Osteoblast (primary cell): ENCODE measurements around the gene F2RL3. TPM values are rescaled to one million over a fixed set of nuclear protein-coding genes. Genes with fewer than 3 reads are reported as not detected.

ENCODE experiments used
- DNase-seq: peaks from one replicate; pipeline ENCODE4 v3.0.0; 2011; ENCODE audit warnings: low spot score, mixed read lengths; ENCODE audit not compliant: insufficient read length; ENCODE audit errors: missing footprints
- H2AFZ ChIP-seq: 2 replicates; pipeline ENCODE4 v1.6.0; 2011; ENCODE audit warnings: mild to moderate bottlenecking, low read length
- H3K27ac ChIP-seq: 2 replicates; pipeline ENCODE4 v1.5.1; 2011; ENCODE audit warnings: mild to moderate bottlenecking, low read depth, low read length, moderate library complexity
- H3K27me3 ChIP-seq: 2 replicates; pipeline ENCODE4 v1.6.0; 2012; ENCODE audit warnings: mild to moderate bottlenecking, control low read depth, inconsistent platforms, low read length, moderate library complexity; ENCODE audit not compliant: insufficient read depth
- H3K36me3 ChIP-seq: 2 replicates; pipeline ENCODE4 v1.5.1; 2011; ENCODE audit warnings: mild to moderate bottlenecking, low read length, control low read depth, moderate library complexity; ENCODE audit not compliant: insufficient read depth
- H3K4me1 ChIP-seq: 2 replicates; pipeline ENCODE4 v1.5.1; 2011; ENCODE audit warnings: mild to moderate bottlenecking, low read length, control low read depth, moderate library complexity; ENCODE audit not compliant: insufficient read depth
- H3K4me2 ChIP-seq: 2 replicates; pipeline ENCODE4 v1.6.0; 2011; ENCODE audit warnings: mild to moderate bottlenecking, low read length; ENCODE audit not compliant: insufficient read depth
- H3K4me3 ChIP-seq: fragments of 200-600 bp; sonication (generic); 3 replicates; pipeline ENCODE4 v1.5.1; 2012; ENCODE audit warnings: mild to moderate bottlenecking, low read length, inconsistent platforms; ENCODE audit not compliant: insufficient read depth
- H3K79me2 ChIP-seq: 2 replicates; pipeline ENCODE4 v1.6.0; 2012; ENCODE audit warnings: mild to moderate bottlenecking, low read length, control low read depth, inconsistent platforms; ENCODE audit not compliant: insufficient read depth
- H3K9me3 ChIP-seq: 2 replicates; pipeline ENCODE4 v1.5.1; 2011; ENCODE audit warnings: low read depth, low read length, control low read depth
- H4K20me1 ChIP-seq: 2 replicates; pipeline ENCODE4 v1.6.0; 2012; ENCODE audit warnings: mild to moderate bottlenecking, low read length, control low read depth; ENCODE audit not compliant: insufficient read depth
- total RNA-seq: library from RNA; depleted of rRNA; stranded (reverse); fragments of >200 nt; gene quantifications from 2 replicates; pipeline ENCODE4 v1.2.3, GENCODE V29; 2012
- TF ChIP-seq, protein P1 (sequence below): IDR thresholded peaks from 2 replicates; pipeline ENCODE4 v1.5.1; 2011; ENCODE audit warnings: mild to moderate bottlenecking, low read depth, low read length, moderate library complexity; ENCODE audit errors: extremely low read depth

The F2RL3 gene
- total RNA-seq, 1 donor: under 0.01 TPM

DNA sequence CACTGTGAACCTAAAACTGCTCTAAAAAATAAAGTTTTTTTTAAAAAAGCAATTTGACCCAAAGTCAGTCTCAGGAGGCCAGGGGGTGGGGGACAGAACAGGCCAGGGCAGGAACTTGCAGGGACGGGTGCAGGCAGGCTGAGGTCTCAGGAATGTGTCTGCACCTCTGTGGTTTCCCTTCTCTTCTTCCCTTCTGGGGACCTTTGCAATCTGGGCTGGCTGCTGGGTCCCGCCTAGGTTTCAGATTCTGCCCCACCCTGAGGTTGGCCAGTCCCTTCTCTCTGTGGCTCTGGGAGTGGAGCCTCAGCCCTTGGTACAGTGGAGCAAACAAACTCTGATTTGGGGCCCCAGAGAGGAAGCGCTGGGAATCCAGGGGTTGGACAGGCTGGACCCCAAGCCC lies 5.3 kb upstream of the F2RL3 start:
- Histone ChIP-seq H3K4me3 (no peak overlapping the region), H3K27me3 (no peaks in the 10 kb centered on the region), H3K9me3 (peaks cover 8% of the 10 kb centered on the region), H3K4me1 (no peaks in the 10 kb centered on the region), H3K27ac (no peak overlapping the region), H2AFZ (no peak overlapping the region), H3K4me2 (no peak overlapping the region), H3K79me2 (no peaks in the 10 kb centered on the region), H4K20me1 (no peaks in the 10 kb centered on the region), H3K36me3 (peaks cover 8% of the 10 kb centered on the region)
- no peak for DNase-seq
- TF ChIP-seq, protein P1, sequence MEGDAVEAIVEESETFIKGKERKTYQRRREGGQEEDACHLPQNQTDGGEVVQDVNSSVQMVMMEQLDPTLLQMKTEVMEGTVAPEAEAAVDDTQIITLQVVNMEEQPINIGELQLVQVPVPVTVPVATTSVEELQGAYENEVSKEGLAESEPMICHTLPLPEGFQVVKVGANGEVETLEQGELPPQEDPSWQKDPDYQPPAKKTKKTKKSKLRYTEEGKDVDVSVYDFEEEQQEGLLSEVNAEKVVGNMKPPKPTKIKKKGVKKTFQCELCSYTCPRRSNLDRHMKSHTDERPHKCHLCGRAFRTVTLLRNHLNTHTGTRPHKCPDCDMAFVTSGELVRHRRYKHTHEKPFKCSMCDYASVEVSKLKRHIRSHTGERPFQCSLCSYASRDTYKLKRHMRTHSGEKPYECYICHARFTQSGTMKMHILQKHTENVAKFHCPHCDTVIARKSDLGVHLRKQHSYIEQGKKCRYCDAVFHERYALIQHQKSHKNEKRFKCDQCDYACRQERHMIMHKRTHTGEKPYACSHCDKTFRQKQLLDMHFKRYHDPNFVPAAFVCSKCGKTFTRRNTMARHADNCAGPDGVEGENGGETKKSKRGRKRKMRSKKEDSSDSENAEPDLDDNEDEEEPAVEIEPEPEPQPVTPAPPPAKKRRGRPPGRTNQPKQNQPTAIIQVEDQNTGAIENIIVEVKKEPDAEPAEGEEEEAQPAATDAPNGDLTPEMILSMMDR: no peak

DNA sequence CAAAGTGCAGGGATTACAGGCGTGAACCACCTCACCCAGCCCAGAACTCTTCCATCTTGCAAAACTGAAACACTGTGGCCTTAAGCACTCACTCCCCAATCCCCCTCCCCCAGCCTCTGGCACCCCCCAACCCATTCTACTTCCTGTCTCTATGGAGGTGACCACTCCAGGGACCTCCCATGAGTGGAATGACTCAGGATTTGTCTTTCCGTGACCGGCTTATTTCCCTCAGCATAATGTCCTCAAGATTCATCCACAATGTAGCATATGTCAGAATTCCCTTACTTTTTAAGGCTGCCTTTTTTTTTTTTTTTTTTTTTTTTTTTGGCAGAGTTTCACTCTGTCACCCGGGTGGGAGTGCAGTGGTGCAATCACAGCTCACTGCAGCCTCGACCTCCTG lies 3.6 kb upstream of the F2RL3 start:
- TF ChIP-seq, protein P1: no peak
- Histone ChIP-seq H3K27me3 (no peaks in the 10 kb centered on the region), H3K4me2 (no peak overlapping the region), H4K20me1 (no peaks in the 10 kb centered on the region), H3K4me1 (peaks cover 8% of the 10 kb centered on the region), H3K79me2 (no peaks in the 10 kb centered on the region), H3K27ac (no peak overlapping the region), H3K4me3 (no peak overlapping the region), H2AFZ (no peak overlapping the region), H3K9me3 (peaks cover 8% of the 10 kb centered on the region), H3K36me3 (no peaks in the 10 kb centered on the region)
- no peak for DNase-seq

DNA sequence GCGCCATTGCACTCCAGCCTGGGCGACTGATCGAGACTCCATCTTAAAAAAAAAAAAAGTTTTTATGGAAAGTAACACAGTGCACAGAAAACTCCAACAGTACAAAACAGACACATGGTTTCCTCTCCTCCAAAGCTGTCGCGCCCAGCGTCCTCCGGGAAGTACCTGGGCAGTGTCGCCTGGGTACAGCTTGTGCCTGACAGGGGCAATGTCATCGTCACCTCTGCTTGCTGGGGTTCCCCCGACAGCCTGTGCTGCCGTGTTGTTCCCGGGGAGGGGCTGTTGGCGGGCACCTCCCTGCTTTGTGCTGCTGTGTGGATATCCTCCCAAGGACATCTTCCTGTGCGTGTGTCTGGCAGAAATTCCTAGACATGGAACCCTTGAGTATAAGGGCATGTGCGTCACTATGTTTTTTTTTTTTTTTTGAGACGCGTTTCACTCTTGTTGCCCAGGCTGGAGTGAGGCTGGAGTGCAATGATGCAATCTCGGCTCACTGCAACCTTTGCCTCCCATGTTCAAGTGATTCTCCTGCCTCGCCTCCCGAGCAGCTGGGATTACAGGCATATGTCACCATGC lies 2.4 kb upstream of the F2RL3 start:
- Histone ChIP-seq H2AFZ (peak overlapping the region; percentile 27), H3K4me1 (peaks cover 8% of the 10 kb centered on the region), H4K20me1 (no peaks in the 10 kb centered on the region), H3K4me2 (peak overlapping the region; percentile 17), H3K9me3 (peaks cover 7% of the 10 kb centered on the region), H3K27ac (no peak overlapping the region), H3K27me3 (no peaks in the 10 kb centered on the region), H3K4me3 (peak overlapping the region; percentile 15), H3K79me2 (no peaks in the 10 kb centered on the region), H3K36me3 (no peaks in the 10 kb centered on the region)
- TF ChIP-seq, protein P1: no peak
- DNase-seq: peak; percentile 93

DNA sequence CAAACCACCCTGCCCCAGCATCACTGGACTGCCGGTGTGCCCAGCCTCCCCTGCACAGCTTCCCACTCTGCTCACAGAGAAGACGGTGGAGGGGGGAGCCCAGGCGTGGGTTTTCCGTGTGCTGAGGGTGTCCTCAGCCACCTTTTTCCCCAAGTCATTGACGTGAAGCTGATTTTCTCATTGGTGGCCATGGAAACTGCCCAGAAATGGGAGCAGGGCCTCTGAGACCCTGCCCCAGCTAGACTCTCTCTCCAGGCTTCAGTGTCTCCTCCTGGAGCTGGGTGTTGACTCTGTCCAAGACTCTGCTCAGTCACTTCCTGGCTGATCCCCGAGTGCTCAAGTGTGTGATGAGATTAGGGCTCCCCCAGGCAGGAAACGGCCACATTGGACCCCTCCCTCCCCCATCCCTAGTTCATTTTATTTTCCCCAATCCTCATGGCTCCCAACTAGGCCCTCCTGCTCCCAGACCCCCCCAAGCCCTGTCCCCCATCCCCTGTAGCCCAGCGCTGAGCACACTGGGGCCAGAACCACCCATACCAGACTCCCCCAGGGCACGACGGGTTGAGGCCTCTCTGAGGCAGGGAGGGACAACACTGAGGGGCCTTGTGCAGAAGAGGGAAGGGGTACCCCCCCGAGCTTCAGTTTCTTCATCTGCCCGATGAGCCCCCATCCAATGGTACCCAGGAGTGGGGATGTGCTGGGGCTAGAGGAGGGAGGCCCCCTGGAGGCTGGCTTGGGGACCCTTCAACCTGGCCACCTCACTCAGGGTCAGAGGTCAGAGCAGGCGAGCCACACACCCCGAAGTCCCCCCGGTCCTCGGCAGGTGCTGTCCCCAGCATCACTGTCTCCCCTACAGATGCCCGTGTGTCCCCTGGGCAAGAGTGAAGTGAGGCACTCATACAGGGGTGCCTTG lies 1.2 kb upstream of the F2RL3 start:
- Histone ChIP-seq H3K4me3 (no peak overlapping the region), H3K27me3 (no peaks in the 10 kb centered on the region), H3K27ac (no peak overlapping the region), H3K79me2 (no peaks in the 10 kb centered on the region), H2AFZ (no peak overlapping the region), H3K9me3 (no peaks in the 10 kb centered on the region), H3K4me1 (peaks cover 8% of the 10 kb centered on the region), H4K20me1 (no peaks in the 10 kb centered on the region), H3K4me2 (no peak overlapping the region), H3K36me3 (no peaks in the 10 kb centered on the region)
- DNase-seq: no peak
- TF ChIP-seq, protein P1: no peak
